ENCODE measurements around the gene ACYP2.
"Not testable (repeated sequence)": the region's sequence is repeated elsewhere in the genome, so short reads cannot be mapped to it uniquely, and the experiment has no call there.

Gene ACYP2

DNA sequence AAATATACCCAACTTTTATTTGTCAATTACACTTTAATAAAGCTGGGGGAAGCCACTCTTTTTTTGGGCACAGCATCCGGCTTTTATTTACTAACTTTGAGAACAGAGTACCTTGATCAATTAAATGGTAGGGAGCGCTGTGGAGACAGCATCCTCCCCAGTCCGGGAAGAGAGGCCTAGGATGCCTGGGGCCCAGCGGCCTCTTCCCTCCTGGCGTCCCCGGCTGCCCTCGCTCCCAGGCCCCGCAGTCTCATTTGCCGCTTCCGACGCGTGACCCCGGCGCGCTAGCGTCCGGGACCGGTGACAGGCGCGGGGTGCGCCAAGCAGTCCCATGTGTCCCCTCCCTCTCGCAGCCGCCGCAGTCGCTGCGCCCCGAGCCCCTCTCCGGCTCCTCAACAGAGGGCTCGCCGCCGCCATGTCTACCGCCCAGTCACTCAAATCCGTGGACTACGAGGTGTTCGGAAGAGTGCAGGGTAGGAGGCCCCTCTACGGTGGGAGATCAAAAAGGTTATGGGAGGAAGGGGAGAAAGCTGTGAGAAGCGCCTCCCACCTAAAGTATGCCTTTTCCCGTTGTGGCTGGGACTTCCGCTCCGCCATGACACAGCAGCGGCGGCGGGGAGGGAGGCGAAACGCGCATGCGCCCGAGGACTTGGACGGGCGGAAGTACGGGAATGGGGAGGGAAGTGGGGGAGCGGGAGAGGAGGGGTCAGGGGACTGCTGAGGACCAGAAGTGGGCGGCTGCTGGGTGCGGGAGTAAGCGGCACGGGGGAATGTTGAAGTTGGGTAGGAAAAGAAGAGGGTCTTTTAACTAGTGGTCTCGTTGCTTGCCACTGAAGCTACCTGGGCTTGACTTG, at the start of gene ACYP2:
ACYP2 (plus strand) TSS at position 332 of the 854 bp plus-strand sequence.
- peak; percentile 90 for DNase-seq

GRCh38 chr2:54065891-54066290, 49.5 kb upstream of the ACYP2 start:
- no peak for DNase-seq

DNA sequence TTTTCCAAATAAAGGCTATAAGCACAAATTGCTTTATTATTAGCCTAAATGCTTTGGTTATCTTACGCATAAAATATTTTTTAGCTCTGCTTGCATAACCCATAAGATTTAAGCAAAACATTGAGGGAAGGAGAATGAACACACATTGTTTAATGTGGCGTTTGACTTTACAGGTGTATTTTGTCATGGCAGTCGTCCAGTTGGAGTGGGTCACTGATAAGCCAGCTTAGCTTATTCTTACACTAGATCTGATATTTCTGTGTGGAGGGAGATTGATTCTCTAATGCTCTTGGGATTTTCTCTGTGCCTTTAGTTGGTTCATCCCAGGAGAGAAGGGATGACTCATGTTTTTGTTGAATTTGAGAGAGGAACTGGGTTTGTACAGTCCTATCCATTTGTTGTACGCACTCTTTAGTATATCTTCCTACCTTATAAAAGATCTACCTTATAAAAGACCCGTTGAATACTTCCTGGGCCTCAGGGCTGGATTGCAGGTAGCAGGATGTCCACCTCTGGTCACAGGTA, 47.5 kb upstream of the ACYP2 start:
- no peak for DNase-seq

- DNase-seq, result not testable (repeated sequence)
Observed at GRCh38 chr2:54072483-54072882, 42.9 kb upstream of the ACYP2 start.

DNA sequence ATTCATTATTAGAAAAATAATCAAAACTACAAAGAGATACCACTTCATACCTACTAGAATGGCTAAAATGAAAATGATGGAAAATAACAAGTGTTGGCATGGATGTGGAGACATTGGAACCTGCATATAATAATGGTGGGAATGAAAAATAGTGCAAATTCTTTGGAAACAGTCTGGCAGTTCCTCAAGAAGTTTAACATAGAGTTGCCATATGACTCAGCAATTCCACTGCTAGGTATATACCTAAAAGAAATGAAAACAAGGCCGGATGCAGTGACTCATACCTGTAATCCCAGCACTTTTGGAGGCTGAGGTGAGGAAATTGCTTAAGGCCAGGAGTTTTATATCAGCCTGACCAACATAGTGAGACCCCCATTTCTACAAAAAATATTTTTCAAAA, 41.6 kb upstream of the ACYP2 start:
- no peak for DNase-seq

- no peak for DNase-seq
Observed at GRCh38 chr2:54074606-54075341, 40.6 kb upstream of the ACYP2 start.

DNA sequence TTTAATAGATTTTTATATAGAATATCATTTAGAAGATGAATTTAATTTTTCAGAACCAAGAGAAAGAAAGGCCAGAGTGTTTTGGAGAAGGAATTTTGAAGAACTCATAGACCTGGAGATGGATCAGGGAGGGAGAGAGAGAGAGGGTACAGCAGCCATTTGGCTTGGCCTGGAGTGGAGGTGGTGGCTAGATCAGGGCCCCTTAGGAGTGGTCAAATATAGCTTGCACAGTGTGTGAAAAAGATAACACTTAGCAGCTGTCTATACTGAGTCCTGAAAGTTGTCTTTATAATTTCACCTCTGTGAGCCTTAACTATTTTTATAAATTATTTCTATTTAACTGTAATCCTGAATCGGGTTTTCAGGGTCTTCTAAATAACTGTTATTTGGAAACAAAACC, 38.8 kb upstream of the ACYP2 start:
- no peak for DNase-seq

GRCh38 chr2:54077088-54077900, 38.1 kb upstream of the ACYP2 start:
- DNase-seq, result no peak

DNA sequence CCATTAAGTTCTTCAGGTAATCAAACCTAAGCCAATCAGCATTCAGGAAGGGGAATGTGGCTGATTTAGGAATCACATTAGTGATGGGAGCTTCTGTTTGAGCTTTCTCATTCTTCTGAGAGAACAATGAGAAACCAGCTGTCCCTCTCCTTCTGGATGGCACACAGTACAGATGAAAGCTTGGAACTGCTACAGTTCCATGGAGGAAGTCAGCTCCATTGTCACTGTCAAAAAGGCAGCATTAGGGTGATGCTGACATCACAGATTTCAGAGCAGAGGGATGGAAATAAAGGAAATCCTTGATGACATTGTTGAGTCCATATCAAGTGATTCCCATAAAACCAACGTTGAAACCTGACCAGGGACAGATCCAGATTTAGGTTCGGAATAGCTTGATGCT, 36.1 kb upstream of the ACYP2 start:
- DNase-seq, result no peak

GRCh38 chr2:54081574-54081973, 33.8 kb upstream of the ACYP2 start:
- DNase-seq, result peak; percentile 6

GRCh38 chr2:54083021-54083420, 32.4 kb upstream of the ACYP2 start:
- no peak for DNase-seq

DNA sequence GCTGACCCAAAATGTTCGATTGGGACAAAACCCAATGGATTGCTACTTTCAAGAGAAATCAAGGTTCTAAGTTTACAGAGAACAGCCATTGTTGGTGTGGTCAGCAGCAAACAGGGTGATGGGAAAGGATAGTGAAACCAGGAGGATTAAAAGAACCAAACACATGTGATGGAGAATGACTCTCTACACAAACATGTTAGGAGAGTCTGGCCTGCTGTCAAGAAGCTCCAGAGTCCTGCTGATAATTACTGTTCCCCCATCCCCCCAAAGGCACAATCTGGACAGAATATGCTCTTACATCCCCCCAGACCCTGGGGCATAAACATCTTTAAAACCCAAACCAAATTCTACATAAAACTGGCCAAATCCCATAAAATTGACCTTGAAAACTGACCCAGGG, 32.0 kb upstream of the ACYP2 start:
- DNase-seq, result no peak

DNA sequence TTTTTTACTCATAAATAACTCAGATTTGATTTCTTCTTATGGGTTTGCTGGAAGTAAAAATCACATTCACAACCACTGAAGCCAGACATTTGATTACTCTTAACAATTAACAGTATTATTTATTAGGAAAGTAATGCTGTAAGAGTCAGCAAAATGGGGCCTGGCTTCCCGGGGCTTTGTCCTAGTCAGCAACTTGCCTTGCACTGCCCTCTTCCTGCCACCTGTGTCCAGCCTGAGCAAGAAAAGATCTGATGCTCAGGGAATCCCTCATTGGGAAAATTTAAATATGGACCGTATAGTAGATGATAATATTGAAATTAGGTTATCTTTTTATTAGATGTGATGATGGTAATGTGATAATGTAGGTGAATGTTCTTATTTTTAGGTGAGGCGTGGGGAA, 30.8 kb upstream of the ACYP2 start:
- no peak for DNase-seq

DNA sequence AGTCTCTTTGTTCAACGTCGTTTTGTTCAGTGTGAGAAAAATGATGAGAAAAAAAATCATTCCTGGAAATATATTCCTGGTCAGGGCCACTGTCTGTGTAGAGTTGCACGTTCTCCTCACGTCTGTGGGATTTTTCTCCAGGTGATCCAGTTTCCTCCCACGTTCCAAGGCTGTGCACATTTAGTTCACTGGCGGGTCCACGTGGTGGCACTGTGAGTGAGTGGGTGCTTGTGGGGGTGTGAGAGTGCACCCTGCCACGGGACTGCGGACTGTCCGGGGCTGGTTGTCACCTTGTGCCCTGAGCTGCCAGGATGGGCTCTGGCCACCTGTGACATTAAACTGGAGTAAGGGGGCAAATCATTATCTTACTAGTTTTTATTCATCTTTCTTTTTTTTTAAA, 30.3 kb upstream of the ACYP2 start:
- DNase-seq, result no peak

DNA sequence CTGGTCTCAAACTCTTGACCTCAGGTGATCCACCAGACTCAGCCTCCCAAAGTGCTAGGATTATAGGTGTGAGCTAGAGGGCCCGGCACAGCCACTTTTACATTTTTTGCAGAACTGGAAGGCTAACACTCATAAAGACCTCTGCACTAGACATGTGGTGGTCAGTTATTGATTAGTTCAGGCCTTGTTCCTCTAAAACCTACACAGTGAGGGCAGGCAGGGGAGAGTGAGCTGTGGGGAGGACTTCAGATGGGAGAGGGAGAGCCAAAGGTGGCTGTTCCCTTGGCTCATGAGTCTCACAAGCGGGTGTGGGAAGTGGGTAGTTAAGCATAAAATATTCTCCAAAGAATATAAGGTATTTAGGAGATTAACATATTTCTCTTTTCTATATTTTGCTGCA, 29.3 kb upstream of the ACYP2 start:
- DNase-seq, result no peak

GRCh38 chr2:54088191-54088634, 27.2 kb upstream of the ACYP2 start:
- no peak for DNase-seq

DNA sequence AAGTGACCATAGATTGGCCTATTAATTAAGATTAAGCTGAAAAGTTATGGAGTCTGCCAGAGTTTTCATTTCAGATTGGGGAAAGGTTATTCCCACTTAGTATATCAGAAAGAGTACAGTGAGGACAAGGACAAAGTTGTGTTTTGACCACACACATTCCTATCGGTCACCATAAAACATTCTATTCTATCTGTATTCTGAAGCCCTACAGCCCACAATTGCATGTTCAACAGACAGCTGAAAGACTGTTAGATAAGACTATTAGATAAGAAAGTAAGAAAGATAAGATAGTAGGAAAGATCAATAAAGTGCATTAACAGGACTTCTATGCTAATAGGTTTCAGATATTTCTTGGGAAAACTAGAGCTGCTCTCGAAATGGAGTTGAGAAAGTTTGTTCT, 26.7 kb upstream of the ACYP2 start:
- DNase-seq, result no peak

DNA sequence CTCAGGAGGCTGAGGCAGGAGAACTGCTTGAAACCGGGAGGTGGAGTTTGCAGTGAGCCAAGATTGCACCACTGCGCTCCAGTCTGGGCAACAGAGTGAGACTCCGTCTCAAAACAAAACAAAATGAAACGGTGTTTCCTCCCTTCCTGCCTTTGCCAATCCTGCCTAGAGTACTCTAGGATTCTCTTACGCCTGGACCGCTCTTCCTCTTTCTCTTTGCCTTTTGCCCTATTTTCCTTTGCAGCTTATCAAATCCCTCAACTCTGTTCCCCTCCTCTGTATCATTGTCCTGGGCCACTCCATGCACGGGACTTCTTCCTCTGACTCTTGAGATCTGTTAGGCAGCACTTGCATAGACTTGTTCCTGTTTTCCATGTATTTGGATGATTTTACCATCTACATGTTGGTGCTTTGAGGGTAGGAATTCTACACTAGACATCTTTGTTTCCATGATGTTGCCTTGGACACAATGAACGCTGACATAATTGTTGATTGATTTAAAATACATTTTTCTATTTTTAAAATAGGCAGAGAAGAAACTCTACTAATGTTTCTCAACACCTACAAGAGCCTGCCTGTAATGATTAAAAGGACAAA, 24.8 kb upstream of the ACYP2 start:
- no peak for DNase-seq

DNA sequence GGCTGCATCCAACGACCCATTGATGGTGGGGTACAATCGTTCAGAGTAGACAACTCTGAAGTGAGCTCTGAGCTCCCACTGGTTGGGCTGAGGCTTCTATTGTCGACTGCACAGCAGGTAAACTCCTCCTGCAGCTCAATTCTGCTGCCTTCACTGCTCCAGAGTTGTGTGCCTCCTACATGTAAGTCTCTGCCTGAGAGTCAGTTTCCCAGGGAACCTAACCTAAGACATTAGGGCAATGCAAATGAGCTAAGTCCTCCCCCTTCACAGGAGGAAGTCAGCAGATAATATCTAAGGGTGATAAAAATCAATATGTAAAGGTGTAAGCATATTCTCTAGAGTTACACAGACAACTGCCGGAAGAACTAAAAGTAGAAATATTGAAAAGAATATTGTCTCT, 22.5 kb upstream of the ACYP2 start:
- no peak for DNase-seq

DNA sequence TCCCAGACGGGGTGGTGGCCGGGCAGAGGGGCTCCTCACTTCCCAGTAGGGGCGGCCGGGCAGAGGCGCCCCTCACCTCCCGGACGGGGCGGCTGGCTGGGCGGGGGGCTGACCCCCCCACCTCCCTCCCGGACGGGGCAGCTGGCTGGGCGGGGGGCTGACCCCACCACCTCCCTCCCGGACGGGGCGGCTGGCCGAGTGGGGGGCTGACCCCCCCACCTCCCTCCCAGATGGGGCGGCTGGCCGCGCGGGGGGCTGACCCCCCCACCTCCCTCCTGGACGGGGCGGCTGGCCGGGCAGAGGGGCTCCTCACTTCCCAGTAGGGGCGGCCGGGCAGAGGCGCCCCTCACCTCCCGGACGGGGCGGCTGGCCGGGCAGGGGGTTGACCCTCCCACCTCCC, 20.0 kb upstream of the ACYP2 start:
- DNase-seq, result not testable (repeated sequence)

GRCh38 chr2:54096141-54096540, 19.3 kb upstream of the ACYP2 start:
- DNase-seq, result not testable (repeated sequence)

DNA sequence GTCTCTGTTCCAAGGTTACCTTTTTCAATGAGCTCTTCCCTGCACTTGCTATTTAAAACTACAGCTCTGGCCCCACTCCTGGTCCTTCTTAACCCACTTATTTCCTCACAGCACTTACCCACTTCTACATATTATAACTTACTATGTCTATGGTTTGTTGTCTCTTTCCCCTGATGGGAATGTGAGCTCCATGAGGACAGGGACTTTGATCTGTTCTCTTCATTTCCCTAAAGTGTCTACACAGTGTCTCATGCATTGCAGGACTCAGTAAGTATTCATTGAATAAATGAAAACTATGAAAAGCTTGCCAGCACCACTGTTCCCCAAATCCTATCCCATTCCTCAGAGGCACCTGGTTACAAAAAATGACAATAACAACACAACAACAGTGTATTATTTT, 18.3 kb upstream of the ACYP2 start:
- no peak for DNase-seq

GRCh38 chr2:54099370-54099769, 16.0 kb upstream of the ACYP2 start:
- no peak for DNase-seq
